GM19324 (cell line): ENCODE measurements around the gene PNPLA3.

ENCODE experiments used
- ATAC-seq: cut with Tn5 transposase; IDR thresholded peaks from one replicate; pipeline ENCODE4 v1.9.1; 2021; ENCODE audit warnings: mild to moderate bottlenecking, moderate library complexity; ENCODE audit not compliant: unreplicated experiment, low FRiP score

PNPLA3 gene

GRCh38 chr22:43988116-43988820, 64.7 kb downstream of the PNPLA3 start:
- ATAC-seq, result no peak

GRCh38 chr22:43988960-43989359, 65.4 kb downstream of the PNPLA3 start:
- no peak for ATAC-seq

DNA sequence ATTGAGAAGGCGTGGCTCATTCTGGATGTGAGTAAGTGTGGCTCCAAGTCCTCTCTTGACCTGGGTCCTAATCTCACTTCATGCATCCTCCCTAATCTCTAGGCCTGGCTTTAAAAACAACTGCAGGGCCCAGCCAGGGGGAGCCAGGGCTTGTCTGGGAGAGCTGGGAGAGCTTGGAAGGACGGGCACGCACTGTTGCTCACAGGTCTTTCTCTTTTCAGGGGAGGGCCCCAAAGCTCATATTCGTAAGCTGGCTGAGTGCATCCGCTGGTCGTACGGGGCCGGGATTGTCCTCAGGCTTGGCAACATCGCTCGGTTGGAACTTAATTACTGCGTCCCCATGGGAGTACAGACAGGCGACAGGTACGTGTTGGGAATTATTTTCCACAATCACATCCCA, 66.4 kb downstream of the PNPLA3 start:
- no peak for ATAC-seq

- no peak for ATAC-seq
These were observed 67.9 kb downstream of the PNPLA3 start for GRCh38 chr22:43991316-43992020.

- no peak for ATAC-seq
These were observed 68.8 kb downstream of the PNPLA3 start for GRCh38 chr22:43992331-43992821.

DNA sequence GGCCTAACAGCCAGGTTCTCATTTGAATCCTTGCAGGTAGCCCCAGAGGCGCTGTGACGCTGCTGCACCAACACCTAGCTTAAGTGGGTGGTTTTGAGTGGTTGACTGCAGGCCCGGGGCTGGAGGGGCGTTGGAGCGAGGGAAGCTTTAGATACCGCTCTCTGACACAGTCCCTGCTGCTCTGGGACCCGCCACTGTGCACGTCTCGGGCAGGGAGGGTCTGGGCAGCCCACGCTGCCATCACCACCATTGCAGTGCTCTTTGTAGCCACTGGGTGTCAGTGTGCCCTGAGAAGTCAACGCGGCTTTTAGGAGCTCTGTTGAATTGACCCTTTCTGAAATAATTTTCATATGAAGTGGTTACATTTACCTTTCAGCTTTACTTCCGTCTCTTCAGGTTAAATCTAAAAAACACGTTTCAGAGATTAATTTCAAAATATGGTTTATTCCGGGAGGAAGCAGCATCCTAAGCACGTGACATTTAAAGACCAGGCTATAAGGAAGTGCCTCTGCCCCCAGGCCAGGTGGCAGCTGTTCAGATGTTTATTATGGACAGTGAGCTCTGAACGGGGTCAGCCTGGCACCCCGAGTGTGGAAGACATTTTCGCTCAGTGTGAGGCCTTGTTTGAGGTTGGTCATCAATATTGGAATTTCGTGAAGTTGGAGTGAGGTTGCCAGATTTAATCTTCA, 69.6 kb downstream of the PNPLA3 start:
- ATAC-seq, result no peak

DNA sequence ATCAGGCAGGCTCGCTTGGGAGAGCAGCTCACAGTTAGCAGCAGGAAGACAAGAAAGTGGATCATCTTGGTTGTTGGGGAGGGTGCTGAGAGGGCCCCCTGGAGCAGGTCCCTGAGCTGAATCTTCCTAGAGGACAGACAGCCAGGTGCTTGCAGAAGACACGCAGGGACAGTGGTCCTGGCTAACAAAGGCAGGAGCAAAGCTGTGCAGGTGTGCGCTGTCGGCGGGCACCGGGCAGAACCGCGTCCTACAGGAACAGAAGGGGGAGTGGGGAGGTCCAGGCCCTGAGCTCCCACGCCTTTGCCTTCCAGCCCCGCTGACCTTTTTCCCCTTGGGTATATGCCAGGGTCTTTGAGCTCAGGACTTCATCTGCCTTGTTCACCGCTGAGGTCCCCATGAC, 70.4 kb downstream of the PNPLA3 start:
- no peak for ATAC-seq

DNA sequence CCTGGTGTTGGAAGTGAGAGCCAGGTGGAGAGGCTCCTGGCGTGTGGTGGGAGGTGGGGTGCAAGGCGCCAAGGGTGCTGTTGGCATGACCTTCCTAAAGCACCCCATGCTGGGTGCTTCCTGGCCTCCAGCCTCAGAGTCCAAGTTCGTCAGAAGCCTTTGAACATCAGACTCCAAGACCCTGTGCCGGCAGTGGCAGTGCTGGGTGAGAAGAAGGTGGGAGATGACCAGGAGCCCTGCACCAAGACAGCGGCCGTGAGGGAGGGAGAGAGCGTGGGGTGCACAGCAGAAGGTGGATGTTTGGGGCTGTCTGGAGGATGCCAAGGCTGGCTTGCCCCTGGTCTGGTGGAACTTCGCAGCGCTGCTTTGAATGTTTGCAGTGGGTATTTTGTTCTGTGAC, 70.8 kb downstream of the PNPLA3 start:
- ATAC-seq, result no peak

- no peak for ATAC-seq
These were observed 71.6 kb downstream of the PNPLA3 start for GRCh38 chr22:43995057-43995685.

GRCh38 chr22:43995798-43996169, 72.2 kb downstream of the PNPLA3 start:
- ATAC-seq, result peak; percentile 13

DNA sequence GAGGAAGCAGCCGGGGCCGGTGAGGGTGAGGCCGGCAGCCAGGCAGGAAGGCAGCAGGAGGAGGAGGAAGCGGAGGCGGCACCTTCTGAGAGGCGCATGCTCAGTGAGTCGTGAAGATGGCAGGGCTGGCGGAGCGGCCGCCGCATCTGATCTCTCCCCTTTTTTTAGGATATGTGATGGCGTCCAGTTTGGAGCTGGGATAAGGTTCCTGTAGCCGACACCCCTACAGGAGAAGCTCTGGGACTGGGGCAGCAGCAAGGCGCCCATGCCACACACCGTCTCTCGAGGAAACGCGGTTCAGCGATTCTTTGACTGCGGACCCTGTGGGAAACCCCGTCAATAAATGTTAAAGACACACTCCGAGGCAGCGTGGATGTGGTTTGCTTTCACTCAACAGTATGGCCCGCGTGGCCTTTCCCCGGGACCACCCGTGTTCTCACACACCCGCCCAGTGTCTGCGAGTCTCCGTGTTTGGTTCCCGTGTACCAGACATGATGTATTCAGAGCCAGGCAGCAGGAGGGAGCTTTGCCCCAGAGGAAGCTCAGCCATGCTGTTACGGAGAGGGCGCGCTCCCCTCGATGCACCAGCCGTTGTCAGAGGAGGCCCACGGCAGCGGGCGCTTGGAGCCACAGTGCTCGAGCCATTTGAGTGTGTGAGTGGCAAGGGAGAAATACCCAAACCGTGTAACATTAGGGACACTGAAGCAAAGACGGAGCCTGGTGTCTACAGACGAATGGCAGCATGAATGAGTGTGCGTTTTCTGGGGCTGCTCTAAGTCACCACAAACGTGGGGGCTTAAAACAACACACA, 72.8 kb downstream of the PNPLA3 start:
- peak; percentile 54 for ATAC-seq

- no peak for ATAC-seq
These were observed 73.3 kb downstream of the PNPLA3 start for GRCh38 chr22:43996981-43997265.
